ENCODE results near the gene NELL2.

The NELL2 gene

DNA sequence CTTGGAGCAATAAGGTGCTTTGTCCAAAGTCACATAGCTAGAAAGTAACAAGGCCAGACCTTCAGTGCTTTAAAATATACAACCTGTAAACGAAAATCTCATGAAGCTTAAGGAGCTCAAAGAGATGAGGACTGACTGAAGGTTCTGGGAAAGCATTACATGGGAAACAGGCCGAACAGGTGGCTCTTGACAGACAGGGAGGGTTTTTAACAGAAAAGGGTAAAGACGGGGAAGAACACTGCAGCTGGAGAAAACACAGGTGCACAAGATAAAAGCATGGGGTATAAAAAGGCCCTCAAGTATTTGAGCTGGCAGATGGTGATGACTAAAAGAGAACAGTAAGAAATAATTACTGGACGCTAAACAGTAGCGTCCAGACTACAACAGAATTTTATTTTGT, 257.2 kb downstream of the NELL2 start:
- no peak for TF ChIP-seq CTCF (IDR thresholded peaks at IDR 0.05; ENCODE audit: low read depth, low read length)
- H3K4me3 ChIP-seq (ENCODE audit: low read depth, low read length), result no peak overlapping the region

- no peak for TF ChIP-seq CTCF (IDR thresholded peaks at IDR 0.05; ENCODE audit: low read depth, low read length)
- H3K4me3 ChIP-seq (ENCODE audit: low read depth, low read length), result no peak overlapping the region
Observed at GRCh38 chr12:44616402-44616801, 259.7 kb downstream of the NELL2 start.

- TF ChIP-seq CTCF (IDR thresholded peaks at IDR 0.05; ENCODE audit: low read depth, low read length), result no peak
- no peak overlapping the region for H3K4me3 ChIP-seq (ENCODE audit: low read depth, low read length)
Observed at GRCh38 chr12:44611538-44611937, 264.6 kb downstream of the NELL2 start.

DNA sequence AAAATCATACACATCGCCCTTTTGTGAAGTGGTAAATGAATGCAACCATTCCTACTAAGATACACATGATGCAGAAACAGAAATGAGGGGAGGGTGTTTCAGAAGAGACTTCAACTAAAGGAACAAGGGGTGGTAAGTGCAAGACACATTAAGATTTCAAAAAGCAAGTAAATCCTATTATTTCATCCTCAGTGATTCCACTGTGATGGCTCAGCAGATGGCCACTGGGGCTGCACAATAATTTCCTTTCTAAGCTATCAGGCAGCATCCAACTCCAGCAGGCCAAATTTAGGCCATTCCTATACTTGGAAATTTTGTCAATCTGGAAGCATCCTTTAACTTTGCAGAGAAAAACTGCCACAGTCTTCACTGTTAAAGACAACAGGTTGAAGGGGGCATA, 272.4 kb downstream of the NELL2 start:
- no peak for TF ChIP-seq CTCF (IDR thresholded peaks at IDR 0.05; ENCODE audit: low read depth, low read length)
- H3K4me3 ChIP-seq (ENCODE audit: low read depth, low read length), result no peak overlapping the region

DNA sequence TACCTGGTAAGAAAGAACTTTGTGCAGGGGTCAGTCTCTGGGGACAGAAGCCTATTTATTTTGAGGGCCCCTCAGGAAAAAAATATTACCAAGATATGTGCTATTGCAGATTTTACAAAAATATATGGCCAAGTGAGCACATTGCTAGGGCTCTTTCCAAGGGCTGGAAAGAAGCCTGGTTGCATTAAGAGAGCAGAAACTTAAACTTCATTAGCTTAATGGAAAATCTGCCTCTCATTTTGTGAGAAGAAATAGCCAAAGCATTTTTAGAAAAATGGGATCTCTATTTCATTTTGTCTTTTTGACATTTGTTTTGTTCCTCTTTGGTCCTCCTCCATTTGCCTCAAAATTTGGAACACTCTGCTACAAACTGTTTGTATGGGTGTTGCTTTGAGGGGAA, 283.5 kb downstream of the NELL2 start:
- H3K4me3 ChIP-seq (ENCODE audit: low read depth, low read length), result no peak overlapping the region
- TF ChIP-seq CTCF (IDR thresholded peaks at IDR 0.05; ENCODE audit: low read depth, low read length), result no peak

- no peak for TF ChIP-seq CTCF (IDR thresholded peaks at IDR 0.05; ENCODE audit: low read depth, low read length)
Observed at GRCh38 chr12:44589697-44590096, 286.4 kb downstream of the NELL2 start.

DNA sequence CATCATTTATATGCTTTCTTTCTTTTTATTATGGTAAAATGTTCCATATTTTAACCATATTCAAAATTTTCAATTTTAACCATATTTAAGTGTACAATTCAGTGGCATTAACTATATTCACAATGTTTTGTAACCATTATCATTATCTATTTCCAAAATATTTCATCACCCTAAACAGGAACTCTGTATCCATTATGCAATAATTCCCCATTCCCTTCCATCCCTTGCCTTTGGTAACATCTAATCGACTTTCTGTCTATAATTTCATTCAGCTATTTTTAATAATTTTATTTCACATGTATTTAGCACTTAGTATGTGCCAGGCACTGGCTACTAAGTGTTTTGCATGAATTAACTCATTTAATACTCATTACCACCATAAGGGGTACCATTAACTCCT, 287.5 kb downstream of the NELL2 start:
- H3K4me3 ChIP-seq (ENCODE audit: low read depth, low read length), result no peak overlapping the region
- TF ChIP-seq CTCF (IDR thresholded peaks at IDR 0.05; ENCODE audit: low read depth, low read length), result no peak

More at GRCh38 chr12:44589697-44590096, 286.4 kb downstream of the NELL2 start:
- no peak overlapping the region for H3K4me3 ChIP-seq (ENCODE audit: low read depth, low read length)
